CD4-positive, alpha-beta T cell (primary cell): ENCODE results near the gene SAP30L. TPM values are rescaled to one million over a fixed set of nuclear protein-coding genes. Genes with fewer than 3 reads are reported as not detected.

Source experiments
- ATAC-seq: fragments of 200-7000 bp; cut with Tn5 transposase; one replicate; pipeline ENCODE4 v1.10.0; 2022; ENCODE audit warnings: mild to moderate bottlenecking; ENCODE audit not compliant: poor library complexity
- CTCF ChIA-PET: fragments of 350-600 bp; sonication (Branson Sonifier 250); formaldehyde crosslinking; loops from one replicate; lab custom pipeline; 2021; ENCODE audit warnings: antibody characterized with exemption, inconsistent platforms; lab: Charles Lee
- POLR2A ChIA-PET: fragments of 350-600 bp; sonication (Branson Sonifier 250); formaldehyde crosslinking; loops from one replicate; lab custom pipeline; 2021; ENCODE audit warnings: antibody characterized with exemption, inconsistent platforms; lab: Charles Lee
- DNase-seq, 14 experiments: peaks; one replicate each; pipeline ENCODE4 v3.0.0-alpha.2; 2013 to 2020; ENCODE audit warnings: mixed read lengths in 2 of 14
- H3K27ac ChIP-seq, 2 donors: one replicate each; pipeline versions ENCODE4 v1.5.1 to v1.7.0; 2013; ENCODE audit warnings: low read length in 2 of 2, low read depth in 1 of 2, mild to moderate bottlenecking in 1 of 2
- H3K27me3 ChIP-seq, 2 experiments: 1 replicate in 1 of 2; 2 replicates in 1 of 2; pipeline versions ENCODE4 v1.6.1 to v1.7.0; 2013; ENCODE audit warnings: low read length in 2 of 2, control low read depth in 1 of 2, mild to moderate bottlenecking in 1 of 2, moderate library complexity in 1 of 2; ENCODE audit not compliant: insufficient read depth in 2 of 2, control insufficient read depth in 1 of 2
- H3K36me3 ChIP-seq: one replicate; pipeline ENCODE4 v1.6.1; 2013; ENCODE audit warnings: low read length, control low read depth; ENCODE audit not compliant: insufficient read depth
- H3K4me1 ChIP-seq: one replicate; pipeline ENCODE4 v1.6.1; 2013; ENCODE audit warnings: low read length, control low read depth; ENCODE audit not compliant: insufficient read depth
- H3K4me3 ChIP-seq: one replicate; pipeline ENCODE4 v1.5.1; 2013; ENCODE audit warnings: mild to moderate bottlenecking, low read length, moderate library complexity
- H3K9me3 ChIP-seq, 2 experiments: 1 replicate in 1 of 2; 2 replicates in 1 of 2; pipeline versions ENCODE4 v1.6.1 to v1.7.0; 2013; ENCODE audit warnings: low read length in 2 of 2, mild to moderate bottlenecking in 2 of 2, control low read depth in 1 of 2, moderate library complexity in 1 of 2; ENCODE audit not compliant: control insufficient read depth in 1 of 2, insufficient read depth in 1 of 2
- H3K27ac Mint-ChIP-seq: one replicate; pipeline ENCODE4 v1.8.0; 2020; ENCODE audit warnings: mixed read lengths
- H3K27me3 Mint-ChIP-seq: one replicate; pipeline ENCODE4 v1.8.0; 2021; ENCODE audit warnings: mixed read lengths
- H3K36me3 Mint-ChIP-seq: one replicate; pipeline ENCODE4 v1.8.0; 2021; ENCODE audit warnings: low read depth, mixed read lengths
- H3K4me1 Mint-ChIP-seq: one replicate; pipeline ENCODE4 v1.8.0; 2021; ENCODE audit warnings: low read depth, mixed read lengths
- H3K4me3 Mint-ChIP-seq: one replicate; pipeline ENCODE4 v1.8.0; 2020; ENCODE audit warnings: mild to moderate bottlenecking, mixed read lengths
- H3K9me3 Mint-ChIP-seq: one replicate; pipeline ENCODE4 v1.8.0; 2020; ENCODE audit warnings: mixed read lengths
- CTCF ChIP-seq: fragments of 200-600 bp; IDR thresholded peaks from one replicate; pipeline ENCODE4 v1.8.0; 2022; ENCODE audit warnings: antibody characterized with exemption, mild to moderate bottlenecking
- intact Hi-C, 2 experiments: fragments of 100-400 bp; cut with DNase I in 1 of 2; cut with micrococcal nuclease in 1 of 2; formaldehyde crosslinking; loops; one replicate each; pipeline versions ENCODE4 v1.15.1 to v1.9.0; 2023 to 2025; cut with DNase I, micrococcal nuclease
- total RNA-seq, 174 experiments: library from RNA in 2 of 174; stranded (reverse) in 2 of 174; gene quantifications; one replicate each; pipeline ENCODE4 v1.2.3 and lab custom pipeline; 2021 to 2026

Gene SAP30L
- total RNA-seq, 2 experiments from 2014 or later, result 32.2 to 33.6 TPM

DNA sequence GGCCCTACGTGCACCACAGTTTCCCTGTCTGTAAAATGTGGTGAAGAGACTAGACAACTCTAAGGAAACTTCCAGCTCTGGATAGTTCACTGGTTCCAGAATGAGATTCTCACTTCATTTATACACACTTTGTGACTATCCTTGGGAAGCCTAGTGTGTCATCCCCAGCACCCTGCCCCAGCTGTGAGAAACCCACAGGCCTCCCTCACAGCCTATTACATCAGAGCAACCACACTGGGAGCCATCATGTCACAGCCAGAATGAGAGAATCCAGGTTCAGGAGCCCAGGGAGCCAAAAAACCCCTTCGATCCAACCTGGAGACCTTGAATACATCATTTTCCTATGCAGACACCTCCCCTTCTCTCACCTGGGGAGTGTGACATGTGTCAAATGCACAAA lies 53.2 kb downstream of the SAP30L start:
- Mint-ChIP-seq H3K36me3 (no peaks in the 10 kb centered on the region), H3K9me3 (no peaks in the 10 kb centered on the region), H3K4me3 (no peak overlapping the region), H3K27me3 (peaks cover 58% of the 10 kb centered on the region), H3K27ac (no peak overlapping the region), H3K4me1 (no peaks in the 10 kb centered on the region)
- DNase-seq (no peak), ATAC-seq (no peak)
- H3K4me1 ChIP-seq, result no peaks in the 10 kb centered on the region
- no peaks in the 10 kb centered on the region for H3K36me3 ChIP-seq
- H3K4me3 ChIP-seq, result no peak overlapping the region
- H3K9me3 ChIP-seq, result no peaks in the 10 kb centered on the region
- peaks cover 6 to 13% of the 10 kb centered on the region in 2 experiments for H3K27me3 ChIP-seq
- ChIA-PET POLR2A (no interaction called here), CTCF (no interaction called here)
- intact Hi-C loops, result no loop called here
- H3K27ac ChIP-seq, result no peak overlapping the region
- TF ChIP-seq CTCF, result no peak

DNA sequence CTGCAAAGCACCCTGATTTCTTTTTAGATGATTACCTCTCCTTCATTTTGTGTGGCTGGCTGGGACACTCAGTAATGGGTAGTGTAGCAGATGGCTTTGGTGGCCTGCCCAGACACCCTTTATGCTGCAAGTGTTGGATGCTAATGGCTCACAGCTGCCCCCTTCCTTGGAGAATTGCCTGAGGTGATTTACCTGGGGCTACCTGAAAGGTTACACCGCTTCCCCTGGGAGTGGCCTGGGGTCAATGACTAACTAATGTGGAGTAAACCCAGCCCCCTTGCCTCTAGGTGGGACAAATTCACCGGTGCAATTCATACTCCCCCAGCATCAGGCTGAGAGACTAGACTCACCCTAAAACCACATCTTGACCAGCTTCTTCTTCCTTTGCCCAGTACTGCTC lies 55.8 kb downstream of the SAP30L start:
- no peak overlapping the region for H3K27ac ChIP-seq
- no peak for DNase-seq
- intact Hi-C loops, result no loop called here
- H3K27me3 Mint-ChIP-seq, result peaks cover 37% of the 10 kb centered on the region
- H3K36me3 ChIP-seq, result no peaks in the 10 kb centered on the region
- no peak for TF ChIP-seq CTCF
- no peaks in the 10 kb centered on the region for H3K4me1 ChIP-seq
- no peaks in the 10 kb centered on the region for H3K9me3 ChIP-seq
- no peaks in the 10 kb centered on the region for H3K4me1 Mint-ChIP-seq
- peaks cover 6 to 13% of the 10 kb centered on the region in 2 experiments for H3K27me3 ChIP-seq
- H3K36me3 Mint-ChIP-seq, result no peaks in the 10 kb centered on the region
- no peaks in the 10 kb centered on the region for H3K9me3 Mint-ChIP-seq
- H3K4me3 ChIP-seq, result no peak overlapping the region
- ChIA-PET POLR2A (no interaction called here), CTCF (no interaction called here)
- H3K27ac Mint-ChIP-seq, result no peak overlapping the region
- H3K4me3 Mint-ChIP-seq, result no peak overlapping the region
- ATAC-seq, result no peak

- no peaks in the 10 kb centered on the region for H3K4me1 Mint-ChIP-seq
- Histone ChIP-seq H3K36me3 (no peaks in the 10 kb centered on the region), H3K27ac (no peak overlapping the region), H3K4me1 (no peaks in the 10 kb centered on the region), H3K9me3 (no peaks in the 10 kb centered on the region), H3K4me3 (no peak overlapping the region), H3K27me3 (peaks cover 6 to 15% of the 10 kb centered on the region in 2 experiments)
- no peak for DNase-seq
- ChIA-PET CTCF (no interaction called here), POLR2A (no interaction called here)
- intact Hi-C loops, result no loop called here
- ATAC-seq, result no peak
- TF ChIP-seq CTCF, result no peak
- no peaks in the 10 kb centered on the region for H3K9me3 Mint-ChIP-seq
- no peak overlapping the region for H3K27ac Mint-ChIP-seq
- H3K4me3 Mint-ChIP-seq, result no peak overlapping the region
- peaks cover 38% of the 10 kb centered on the region for H3K27me3 Mint-ChIP-seq
- no peaks in the 10 kb centered on the region for H3K36me3 Mint-ChIP-seq
Observed at GRCh38 chr5:154502180-154502579, 56.4 kb downstream of the SAP30L start.
